Neural cell (in vitro differentiated cells): ENCODE measurements around the gene CCDC191. TPM values are rescaled to one million over a fixed set of nuclear protein-coding genes. Genes with fewer than 3 reads are reported as not detected.

Experiments used
- H2AFZ ChIP-seq: fragments of 200-600, 300-800 bp; sonication (generic), shearing (Covaris generic); 2 replicates; pipeline ENCODE4 v1.6.0; 2014; ENCODE audit warnings: low read depth, mild to moderate bottlenecking, antibody characterized with exemption, low read length, moderate library complexity
- H3F3A ChIP-seq: fragments of 200-600 bp; shearing (Covaris generic); 2 replicates; pipeline ENCODE4 v1.6.1; 2016; ENCODE audit warnings: mild to moderate bottlenecking, moderate library complexity, mixed read lengths, antibody characterized with exemption, low read length; ENCODE audit not compliant: insufficient read depth, poor library complexity, severe bottlenecking
- H3K27ac ChIP-seq: fragments of 200-600, 300-800 bp; sonication (generic), shearing (Covaris generic); 2 replicates; pipeline ENCODE4 v1.5.1; 2014; ENCODE audit warnings: mild to moderate bottlenecking, low read length, moderate library complexity
- H3K27me3 ChIP-seq: fragments of 300-800, 200-600 bp; sonication (generic), shearing (Covaris generic); 2 replicates; pipeline ENCODE4 v1.6.0; 2014; ENCODE audit warnings: mild to moderate bottlenecking, low read depth, low read length, moderate library complexity; ENCODE audit not compliant: insufficient read depth
- H3K36me3 ChIP-seq: fragments of 300-800, 200-600 bp; sonication (generic), shearing (Covaris generic); 2 replicates; pipeline ENCODE4 v1.5.1; 2014; ENCODE audit warnings: mild to moderate bottlenecking, antibody characterized with exemption, low read length, moderate library complexity; ENCODE audit not compliant: insufficient read depth
- H3K4me2 ChIP-seq: fragments of 300-800, 200-600 bp; sonication (generic), shearing (Covaris generic); 2 replicates; pipeline ENCODE4 v1.6.0; 2014; ENCODE audit warnings: mild to moderate bottlenecking, low read length
- H3K4me3 ChIP-seq: fragments of 300-800, 200-600 bp; sonication (generic), shearing (Covaris generic); 2 replicates; pipeline ENCODE4 v1.5.1; 2014; ENCODE audit warnings: mild to moderate bottlenecking, low read length, moderate library complexity
- H3K79me2 ChIP-seq: fragments of 200-600 bp; shearing (Covaris generic); replicated peaks from 2 replicates; pipeline ENCODE4 v1.6.0; 2014; ENCODE audit warnings: mild to moderate bottlenecking, low read length, moderate library complexity; ENCODE audit not compliant: insufficient read depth
- H3K9ac ChIP-seq: fragments of 300-800, 200-600 bp; sonication (generic), shearing (Covaris generic); 2 replicates; pipeline ENCODE4 v1.6.1; 2016; ENCODE audit warnings: mild to moderate bottlenecking, low read length, mixed read lengths
- H3K9me2 ChIP-seq: fragments of 200-600 bp; shearing (Covaris generic); 2 replicates; pipeline ENCODE4 v1.6.1; 2016; ENCODE audit warnings: mild to moderate bottlenecking, low read length, mixed read lengths; ENCODE audit not compliant: insufficient read depth
- H3K9me3 ChIP-seq: fragments of 200-600, 300-800 bp; sonication (generic), shearing (Covaris generic); 2 replicates; pipeline ENCODE4 v1.6.1; 2016; ENCODE audit warnings: mild to moderate bottlenecking, mixed run types, low read length, moderate library complexity, mixed read lengths
- H4K20me1 ChIP-seq: fragments of 200-600 bp; shearing (Covaris generic); 2 replicates; pipeline ENCODE4 v1.6.1; 2016; ENCODE audit warnings: mild to moderate bottlenecking, mixed run types; ENCODE audit not compliant: insufficient read depth
- CTCF ChIP-seq: fragments of 450-650 bp; IDR thresholded peaks from 2 replicates; pipeline ENCODE4 v1.5.1; 2014; ENCODE audit warnings: antibody characterized with exemption, mild to moderate bottlenecking, moderate library complexity; ENCODE audit not compliant: poor library complexity, severe bottlenecking
- EP300 ChIP-seq: fragments of 450-650 bp; conservative IDR thresholded peaks from 2 replicates; pipeline ENCODE4 v1.6.1; 2014; ENCODE audit warnings: antibody characterized with exemption, mild to moderate bottlenecking, moderate library complexity; ENCODE audit not compliant: poor library complexity, severe bottlenecking
- EZH2 ChIP-seq: fragments of 200-600, 300-800 bp; shearing (Covaris generic), sonication (generic); IDR thresholded peaks from 2 replicates; pipeline ENCODE4 v1.6.1; 2014; ENCODE audit warnings: antibody characterized with exemption, low read length, borderline replicate concordance, mild to moderate bottlenecking; ENCODE audit not compliant: insufficient read depth, poor library complexity, severe bottlenecking
- MXI1 ChIP-seq: fragments of 450-650 bp; conservative IDR thresholded peaks from 2 replicates; pipeline ENCODE4 v1.6.1; 2014; ENCODE audit warnings: antibody characterized with exemption, mild to moderate bottlenecking; ENCODE audit not compliant: poor library complexity, severe bottlenecking
- POLR2AphosphoS5 ChIP-seq: IDR thresholded peaks from 2 replicates; pipeline ENCODE4 v1.6.1; 2012
- RAD21 ChIP-seq: fragments of 450-650 bp; conservative IDR thresholded peaks from 2 replicates; pipeline ENCODE4 v1.6.1; 2014; ENCODE audit warnings: antibody characterized with exemption, mild to moderate bottlenecking, moderate library complexity
- REST ChIP-seq: IDR thresholded peaks from 2 replicates; pipeline ENCODE4 v1.6.1; 2012; ENCODE audit warnings: borderline replicate concordance
- SMC3 ChIP-seq: fragments of 450-650 bp; conservative IDR thresholded peaks from 2 replicates; pipeline ENCODE4 v1.6.1; 2014; ENCODE audit warnings: antibody characterized with exemption, mild to moderate bottlenecking, moderate library complexity; ENCODE audit not compliant: poor library complexity
- TAF1 ChIP-seq: IDR thresholded peaks from 2 replicates; pipeline ENCODE4 v1.6.1; 2012; ENCODE audit warnings: low read depth
- polyA plus RNA-seq: library from polyadenylated mRNA; depleted of rRNA; stranded (reverse); fragments of >200 nt; gene quantifications from 2 replicates; pipeline ENCODE4 v1.2.3, GENCODE V29; 2014

CCDC191 gene
- polyA plus RNA-seq, 1 donor from 2014 or later: 14.9 TPM

- no peak overlapping the region for H3K4me3 ChIP-seq
Measured at GRCh38 chr3:114079761-114080160, 23.4 kb upstream of the CCDC191 start.

GRCh38 chr3:114078126-114078525, 21.8 kb upstream of the CCDC191 start:
- TF ChIP-seq REST (no peak), EZH2 (no peak), TAF1 (no peak), SMC3 (no peak), MXI1 (no peak), EP300 (no peak), CTCF (no peak), POLR2AphosphoS5 (no peak), RAD21 (no peak)
- H3F3A ChIP-seq: no peaks in the 10 kb centered on the region
- no peaks in the 10 kb centered on the region for H3K9me3 ChIP-seq
- no peaks in the 10 kb centered on the region for H4K20me1 ChIP-seq
- no peak overlapping the region for H3K4me2 ChIP-seq
- H3K27ac ChIP-seq: no peak overlapping the region
- H3K27me3 ChIP-seq: no peaks in the 10 kb centered on the region
- H3K9ac ChIP-seq: no peak overlapping the region
- H3K36me3 ChIP-seq: peaks cover 7% of the 10 kb centered on the region
- no peaks in the 10 kb centered on the region for H3K79me2 ChIP-seq
- H2AFZ ChIP-seq: no peak overlapping the region
- no peak overlapping the region for H3K4me3 ChIP-seq
- no peaks in the 10 kb centered on the region for H3K9me2 ChIP-seq

More at GRCh38 chr3:114079761-114080160, 23.4 kb upstream of the CCDC191 start:
- no peaks in the 10 kb centered on the region for H3K9me2 ChIP-seq
- no peak overlapping the region for H3K27ac ChIP-seq
- H3K9me3 ChIP-seq: no peaks in the 10 kb centered on the region
- H4K20me1 ChIP-seq: no peaks in the 10 kb centered on the region
- no peaks in the 10 kb centered on the region for H3F3A ChIP-seq
- H3K79me2 ChIP-seq: no peaks in the 10 kb centered on the region
- TF ChIP-seq TAF1: no peak
- TF ChIP-seq POLR2AphosphoS5: no peak
- no peak for TF ChIP-seq EP300
- no peaks in the 10 kb centered on the region for H3K27me3 ChIP-seq
- H2AFZ ChIP-seq: no peak overlapping the region
- H3K4me2 ChIP-seq: no peak overlapping the region
- peaks cover 7% of the 10 kb centered on the region for H3K36me3 ChIP-seq
- H3K9ac ChIP-seq: no peak overlapping the region

GRCh38 chr3:114076711-114077110, 20.4 kb upstream of the CCDC191 start:
- no peaks in the 10 kb centered on the region for H4K20me1 ChIP-seq
- H3K4me3 ChIP-seq: no peak overlapping the region
- no peaks in the 10 kb centered on the region for H3K9me2 ChIP-seq
- H3K79me2 ChIP-seq: no peaks in the 10 kb centered on the region
- peaks cover 11% of the 10 kb centered on the region for H3K36me3 ChIP-seq
- no peaks in the 10 kb centered on the region for H3K27me3 ChIP-seq
- H3K9ac ChIP-seq: no peak overlapping the region
- no peaks in the 10 kb centered on the region for H3K9me3 ChIP-seq
- H2AFZ ChIP-seq: no peak overlapping the region
- TF ChIP-seq EZH2 (no peak), TAF1 (no peak), RAD21 (no peak), EP300 (no peak), POLR2AphosphoS5 (no peak), MXI1 (no peak), REST (no peak), SMC3 (no peak), CTCF (no peak)
- H3K4me2 ChIP-seq: no peak overlapping the region
- H3F3A ChIP-seq: no peaks in the 10 kb centered on the region
- H3K27ac ChIP-seq: no peak overlapping the region
